PC-9 (cell line): ENCODE measurements around the gene CFAP410. TPM values are rescaled to one million over a fixed set of nuclear protein-coding genes. Genes with fewer than 3 reads are reported as not detected.

ENCODE experiments used
- BruUV-seq: library from RNA; stranded (reverse); fragments of 400-500 nt; replicated peaks from 2 replicates; lab custom pipeline; 2021; lab: Mats Ljungman, UMichigan
- CTCF ChIA-PET: fragments of 300-600 bp; sonication (Branson Sonifier 250); formaldehyde crosslinking; loops from one replicate; lab custom pipeline; 2022; ENCODE audit warnings: antibody characterized with exemption; lab: Charles Lee
- POLR2A ChIA-PET: fragments of 300-600 bp; sonication (Branson Sonifier 250); formaldehyde crosslinking; loops from one replicate; lab custom pipeline; 2022; ENCODE audit warnings: antibody characterized with exemption; ENCODE audit not compliant: unreplicated experiment; lab: Charles Lee
- DNase-seq, 2 experiments: peaks; one replicate each; pipeline versions ENCODE4 v3.0.0 to v3.0.0-alpha.2; 2015 to 2022; ENCODE audit warnings: mixed read lengths in 1 of 2
- H2AFZ ChIP-seq: fragments of 200-600 bp; sonication (generic); 2 replicates; pipeline ENCODE4 v1.8.1; 2017; ENCODE audit warnings: antibody characterized with exemption
- H3F3A ChIP-seq: fragments of 200-600 bp; sonication (generic); 2 replicates; pipeline ENCODE4 v1.8.1; 2017; ENCODE audit warnings: antibody characterized with exemption, mild to moderate bottlenecking, low read depth; ENCODE audit not compliant: insufficient read depth
- H3K27ac ChIP-seq: fragments of 200-600 bp; sonication (generic); 2 replicates; pipeline ENCODE4 v1.6.1; 2016; ENCODE audit warnings: mixed run types
- H3K27me3 ChIP-seq: fragments of 200-600 bp; sonication (generic); 2 replicates; pipeline ENCODE4 v1.6.1; 2016; ENCODE audit warnings: low read depth, mixed run types; ENCODE audit not compliant: insufficient read depth
- H3K36me3 ChIP-seq: fragments of 200-600 bp; sonication (generic); 2 replicates; pipeline ENCODE4 v1.6.1; 2016; ENCODE audit warnings: low read depth, mixed run types
- H3K4me1 ChIP-seq: fragments of 200-600 bp; sonication (generic); replicated peaks from 2 replicates; pipeline ENCODE4 v1.6.1; 2016; ENCODE audit warnings: mixed run types; ENCODE audit not compliant: insufficient read depth
- H3K4me2 ChIP-seq: fragments of 200-600 bp; sonication (generic); 2 replicates; pipeline ENCODE4 v1.6.1; 2017; ENCODE audit warnings: mixed run types
- H3K4me3 ChIP-seq: fragments of 200-600 bp; sonication (generic); 2 replicates; pipeline ENCODE4 v1.6.1; 2016; ENCODE audit warnings: mixed run types
- H3K79me2 ChIP-seq: fragments of 200-600 bp; sonication (generic); 2 replicates; pipeline ENCODE4 v1.6.1; 2017; ENCODE audit warnings: low read depth, mixed run types
- H3K9me2 ChIP-seq: fragments of 200-600 bp; sonication (generic); 2 replicates; pipeline ENCODE4 v1.8.1; 2017; ENCODE audit warnings: mild to moderate bottlenecking; ENCODE audit not compliant: insufficient read depth
- H3K9me3 ChIP-seq: fragments of 200-600 bp; sonication (generic); 2 replicates; pipeline ENCODE4 v1.8.1; 2016; ENCODE audit warnings: low read depth; ENCODE audit not compliant: insufficient read depth
- H4K20me1 ChIP-seq: fragments of 200-600 bp; sonication (generic); 2 replicates; pipeline ENCODE4 v1.8.1; 2017; ENCODE audit not compliant: insufficient read depth
- EZH2 ChIP-seq: fragments of 200-600 bp; sonication (generic); IDR thresholded peaks from 2 replicates; pipeline ENCODE4 v1.8.0; 2017; ENCODE audit warnings: antibody characterized with exemption, low read depth
- intact Hi-C: fragments of 100-400 bp; cut with micrococcal nuclease; formaldehyde crosslinking; loops from one replicate; pipeline ENCODE4 v1.10.0; 2022; ENCODE audit not compliant: unreplicated experiment
- total RNA-seq: library from RNA; stranded (reverse); gene quantifications from 2 replicates; pipeline ENCODE4 v1.2.3, GENCODE V29; 2021
- TF ChIP-seq, protein P1 (sequence below): fragments of 200-600 bp; sonication (generic); conservative IDR thresholded peaks from 2 replicates; pipeline ENCODE4 v1.6.1; 2017; ENCODE audit warnings: mixed run types, antibody characterized with exemption, mild to moderate bottlenecking, moderate library complexity

CFAP410 gene
- total RNA-seq, 1 experiment from 2014 or later: 12.5 TPM

GRCh38 chr21:44286716-44287632 lies 52.2 kb downstream of the CFAP410 start:
- TF ChIP-seq, protein P1, sequence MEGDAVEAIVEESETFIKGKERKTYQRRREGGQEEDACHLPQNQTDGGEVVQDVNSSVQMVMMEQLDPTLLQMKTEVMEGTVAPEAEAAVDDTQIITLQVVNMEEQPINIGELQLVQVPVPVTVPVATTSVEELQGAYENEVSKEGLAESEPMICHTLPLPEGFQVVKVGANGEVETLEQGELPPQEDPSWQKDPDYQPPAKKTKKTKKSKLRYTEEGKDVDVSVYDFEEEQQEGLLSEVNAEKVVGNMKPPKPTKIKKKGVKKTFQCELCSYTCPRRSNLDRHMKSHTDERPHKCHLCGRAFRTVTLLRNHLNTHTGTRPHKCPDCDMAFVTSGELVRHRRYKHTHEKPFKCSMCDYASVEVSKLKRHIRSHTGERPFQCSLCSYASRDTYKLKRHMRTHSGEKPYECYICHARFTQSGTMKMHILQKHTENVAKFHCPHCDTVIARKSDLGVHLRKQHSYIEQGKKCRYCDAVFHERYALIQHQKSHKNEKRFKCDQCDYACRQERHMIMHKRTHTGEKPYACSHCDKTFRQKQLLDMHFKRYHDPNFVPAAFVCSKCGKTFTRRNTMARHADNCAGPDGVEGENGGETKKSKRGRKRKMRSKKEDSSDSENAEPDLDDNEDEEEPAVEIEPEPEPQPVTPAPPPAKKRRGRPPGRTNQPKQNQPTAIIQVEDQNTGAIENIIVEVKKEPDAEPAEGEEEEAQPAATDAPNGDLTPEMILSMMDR: no peak
- TF ChIP-seq EZH2: no peak
- Histone ChIP-seq H3K9me2 (no peaks in the 10 kb centered on the region), H3K4me3 (no peak overlapping the region), H3K36me3 (no peaks in the 10 kb centered on the region), H3F3A (no peaks in the 10 kb centered on the region), H3K27me3 (peaks cover 21% of the 10 kb centered on the region), H3K27ac (no peak overlapping the region), H4K20me1 (no peaks in the 10 kb centered on the region), H3K79me2 (no peaks in the 10 kb centered on the region), H3K4me2 (no peak overlapping the region), H3K9me3 (no peaks in the 10 kb centered on the region), H3K4me1 (no peaks in the 10 kb centered on the region), H2AFZ (no peak overlapping the region)
- CTCF ChIA-PET: interaction anchor here (0.6 kb wide), 1 partner anchor 218 kb away, joined by 3 read pairs; no protein-coding TSS in a partner anchor
- no TSS peak for BruUV-seq
- POLR2A ChIA-PET: interaction anchor here (0.7 kb wide), 1 partner anchor 336 kb away, joined by 23 read pairs; no protein-coding TSS in a partner anchor
- no peak for DNase-seq
- intact Hi-C loops: no loop called here

- no peaks in the 10 kb centered on the region for H3F3A ChIP-seq
- no peaks in the 10 kb centered on the region for H3K9me3 ChIP-seq
- ChIA-PET CTCF (interaction anchor here (0.6 kb wide), 1 partner anchor 219 kb away, joined by 3 read pairs; no protein-coding TSS in a partner anchor), POLR2A (interaction anchor here (0.7 kb wide), 1 partner anchor 335 kb away, joined by 23 read pairs; no protein-coding TSS in a partner anchor)
- no TSS peak for BruUV-seq
- intact Hi-C loops: no loop called here
- H3K4me3 ChIP-seq: no peak overlapping the region
- no peak for DNase-seq
- no peaks in the 10 kb centered on the region for H3K79me2 ChIP-seq
- no peak overlapping the region for H3K4me2 ChIP-seq
- H3K36me3 ChIP-seq: no peaks in the 10 kb centered on the region
- H3K27ac ChIP-seq: no peak overlapping the region
- no peaks in the 10 kb centered on the region for H3K9me2 ChIP-seq
- no peak for TF ChIP-seq EZH2
- TF ChIP-seq, protein P1: no peak
- H2AFZ ChIP-seq: no peak overlapping the region
- H3K4me1 ChIP-seq: no peaks in the 10 kb centered on the region
- no peaks in the 10 kb centered on the region for H4K20me1 ChIP-seq
- H3K27me3 ChIP-seq: peaks cover 21% of the 10 kb centered on the region
Observed at GRCh38 chr21:44286086-44286715, 53.0 kb downstream of the CFAP410 start.

DNA sequence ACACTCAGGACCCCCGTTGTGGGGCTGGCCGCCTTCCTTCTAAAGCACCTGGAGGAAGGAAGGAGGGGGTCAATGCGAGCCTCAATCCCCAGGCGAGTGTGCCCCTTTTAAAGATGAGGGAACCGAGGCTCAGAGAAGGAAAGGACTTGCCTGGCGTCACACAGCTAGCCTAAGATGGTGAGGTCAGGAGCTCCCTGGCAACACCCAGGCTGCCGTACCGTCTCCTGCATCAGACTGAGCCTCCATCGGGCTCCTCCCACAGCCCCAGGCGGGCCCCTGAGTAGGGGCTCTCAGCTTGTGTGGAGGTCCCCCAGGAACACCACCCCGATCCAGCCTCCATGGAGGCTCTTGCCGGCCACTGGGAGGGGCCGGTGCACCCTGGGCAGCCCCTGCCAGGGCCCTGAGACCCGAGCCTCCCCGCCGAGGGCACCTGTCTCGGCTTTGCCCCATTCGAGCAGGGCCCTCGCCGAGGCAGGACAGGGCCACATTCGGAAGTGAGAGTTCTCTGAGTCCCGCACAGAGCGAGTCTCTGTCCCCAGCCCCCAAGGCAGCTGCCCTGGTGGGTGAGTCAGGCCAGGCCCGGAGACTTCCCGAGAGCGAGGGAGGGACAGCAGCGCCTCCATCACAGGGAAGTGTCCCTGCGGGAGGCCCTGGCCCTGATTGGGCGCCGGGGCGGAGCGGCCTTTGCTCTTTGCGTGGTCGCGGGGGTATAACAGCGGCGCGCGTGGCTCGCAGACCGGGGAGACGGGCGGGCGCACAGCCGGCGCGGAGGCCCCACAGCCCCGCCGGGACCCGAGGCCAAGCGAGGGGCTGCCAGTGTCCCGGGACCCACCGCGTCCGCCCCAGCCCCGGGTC lies 53.8 kb downstream of the CFAP410 start, which contains the start of gene AIRE:
AIRE (plus strand) TSS at position 739 of the 855 bp plus-strand sequence. CDS start 131 bp downstream, outside the sequence.
- TF ChIP-seq, protein P1: no peak
- no peak for TF ChIP-seq EZH2
- intact Hi-C loops: no loop called here
- no TSS peak for BruUV-seq
- H3K4me1 ChIP-seq: no peaks in the 10 kb centered on the region
- H3F3A ChIP-seq: no peaks in the 10 kb centered on the region
- H3K27ac ChIP-seq: no peak within 1 kb of the TSS
- H3K79me2 ChIP-seq: no peaks in the 10 kb centered on the region
- H4K20me1 ChIP-seq: no peaks in the 10 kb centered on the region
- DNase-seq: no peak
- no peak within 1 kb of the TSS for H2AFZ ChIP-seq
- H3K9me2 ChIP-seq: no peaks in the 10 kb centered on the region
- no peaks in the 10 kb centered on the region for H3K9me3 ChIP-seq
- POLR2A ChIA-PET: no interaction called here
- no peak within 1 kb of the TSS for H3K4me3 ChIP-seq
- CTCF ChIA-PET: no interaction called here
- H3K27me3 ChIP-seq: peaks cover 21% of the 10 kb centered on the region
- H3K4me2 ChIP-seq: peak within 1 kb of the TSS; percentile 16; the same call in 1 of the 2 replicates
- no peaks in the 10 kb centered on the region for H3K36me3 ChIP-seq
